ENCODE measurements around the gene YKT6. TPM values are rescaled to one million over a fixed set of nuclear protein-coding genes. Genes with fewer than 3 reads are reported as not detected.

Gene YKT6
- total and polyA plus RNA-seq, 2 donors (not counting 3 experiments of a cell fraction or from before 2014, with no cell fraction given) = 117 to 120 TPM

GRCh38 chr7:44249639-44250234 is 49.0 kb downstream of the YKT6 start:
- no peak overlapping the region for H2AFZ ChIP-seq (ENCODE audit: low read depth, low read length)
- no peaks in the 10 kb centered on the region for H4K20me1 ChIP-seq (replicated peaks; ENCODE audit: control insufficient read depth, extremely low read depth, insufficient read depth, low read length)
- no peak overlapping the region for H3K4me3 ChIP-seq (replicated peaks in 1 of 3; ENCODE audit: insufficient read depth in 1 of 3, low read depth in 1 of 3, low read length in 3 of 3)
- no peaks in the 10 kb centered on the region for H3K27me3 ChIP-seq (ENCODE audit: control insufficient read depth in 2 of 2, insufficient read depth in 2 of 2, low read length in 2 of 2)
- no peak overlapping the region for H3K9ac ChIP-seq (replicated peaks; ENCODE audit: extremely low read depth, insufficient read depth, low read length)
- no peaks in the 10 kb centered on the region for H3K36me3 ChIP-seq (ENCODE audit: control insufficient read depth in 2 of 2, extremely low read depth in 1 of 2, insufficient read depth in 2 of 2, low read length in 2 of 2)
- TF ChIP-seq GATA2 (IDR thresholded peaks at IDR 0.05; ENCODE audit: insufficient read depth, insufficient read length, low read depth, low read length) (no peak), POLR2A (IDR thresholded peaks at IDR 0.05; ENCODE audit: low read depth, low read length) (no peak), JUN (IDR thresholded peaks at IDR 0.05; ENCODE audit: borderline replicate concordance, insufficient read depth, insufficient read length, low read depth) (no peak), FOS (IDR thresholded peaks at IDR 0.05; ENCODE audit: borderline replicate concordance, insufficient read depth, low read length) (no peak), MYC (IDR thresholded peaks at IDR 0.05; ENCODE audit: low read depth, low read length) (no peak), EZH2 (IDR thresholded peaks at IDR 0.05; ENCODE audit: borderline replicate concordance, low read depth, low read length, severe bottlenecking) (no peak), POLR2AphosphoS5 (IDR thresholded peaks at IDR 0.05; ENCODE audit: insufficient read depth, low read depth, low read length) (no peak), MAX (IDR thresholded peaks at IDR 0.05; ENCODE audit: insufficient read depth, insufficient read length) (no peak)
- TF ChIP-seq, protein P1, sequence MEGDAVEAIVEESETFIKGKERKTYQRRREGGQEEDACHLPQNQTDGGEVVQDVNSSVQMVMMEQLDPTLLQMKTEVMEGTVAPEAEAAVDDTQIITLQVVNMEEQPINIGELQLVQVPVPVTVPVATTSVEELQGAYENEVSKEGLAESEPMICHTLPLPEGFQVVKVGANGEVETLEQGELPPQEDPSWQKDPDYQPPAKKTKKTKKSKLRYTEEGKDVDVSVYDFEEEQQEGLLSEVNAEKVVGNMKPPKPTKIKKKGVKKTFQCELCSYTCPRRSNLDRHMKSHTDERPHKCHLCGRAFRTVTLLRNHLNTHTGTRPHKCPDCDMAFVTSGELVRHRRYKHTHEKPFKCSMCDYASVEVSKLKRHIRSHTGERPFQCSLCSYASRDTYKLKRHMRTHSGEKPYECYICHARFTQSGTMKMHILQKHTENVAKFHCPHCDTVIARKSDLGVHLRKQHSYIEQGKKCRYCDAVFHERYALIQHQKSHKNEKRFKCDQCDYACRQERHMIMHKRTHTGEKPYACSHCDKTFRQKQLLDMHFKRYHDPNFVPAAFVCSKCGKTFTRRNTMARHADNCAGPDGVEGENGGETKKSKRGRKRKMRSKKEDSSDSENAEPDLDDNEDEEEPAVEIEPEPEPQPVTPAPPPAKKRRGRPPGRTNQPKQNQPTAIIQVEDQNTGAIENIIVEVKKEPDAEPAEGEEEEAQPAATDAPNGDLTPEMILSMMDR (IDR thresholded peaks at IDR 0.05; ENCODE audit: extremely low read depth in 1 of 2, insufficient read depth in 1 of 2, low read depth in 1 of 2, low read length in 2 of 2) = no peak
- no peaks in the 10 kb centered on the region for H3K79me2 ChIP-seq (ENCODE audit: control insufficient read depth, insufficient read depth, low read length)
- FAIRE-seq = no peak
- DNase-seq (ENCODE audit: low read depth, low spot score) = no peak
- H3K4me1 ChIP-seq (ENCODE audit: control insufficient read depth, extremely low read depth, insufficient read depth, low read length) = no peaks in the 10 kb centered on the region
- no peaks in the 10 kb centered on the region for H3K9me3 ChIP-seq (replicated peaks; ENCODE audit: control insufficient read depth, insufficient read depth, low read length)
- no peaks in the 10 kb centered on the region for H3K9me1 ChIP-seq (replicated peaks; ENCODE audit: control insufficient read depth, extremely low read depth, insufficient read depth, low read length)
- dilution Hi-C loops (cut with MboI; ENCODE audit: extremely low pct_ligation_motif_present, low sequenced_read_pairs) = no loop called here
- no peak overlapping the region for H3K27ac ChIP-seq (ENCODE audit: insufficient read depth, low read depth, low read length)
- ChIA-PET CTCF (no interaction called here), POLR2A (no interaction called here)
- intact Hi-C loops (cut with micrococcal nuclease) = no loop called here
- BruUV-seq (replicated peaks) = no TSS peak
- no peak overlapping the region for H3K4me2 ChIP-seq (ENCODE audit: insufficient read depth, low read length)

Measured in endothelial cell of umbilical vein (primary cell).